Ascending aorta (tissue), 2 donors: ENCODE results near the gene KAZN. TPM values are rescaled to one million over a fixed set of nuclear protein-coding genes. Genes with fewer than 3 reads are reported as not detected.

Experiments used
- DNase-seq, 2 donors: peaks; one replicate each; pipeline ENCODE4 v3.0.0-alpha.2; 2019; ENCODE audit warnings: low spot score in 2 of 2
- H3K27ac ChIP-seq, 2 donors: fragments of 200-600 bp; sonication (generic); one replicate each; pipeline ENCODE4 v1.5.1; 2016 to 2017; ENCODE audit warnings: mild to moderate bottlenecking in 1 of 2
- H3K27me3 ChIP-seq: fragments of 200-600 bp; sonication (generic); one replicate; pipeline ENCODE4 v1.5.1; 2017
- H3K36me3 ChIP-seq, 2 donors: fragments of 200-600 bp; sonication (generic); one replicate each; pipeline ENCODE4 v1.5.1; 2016
- H3K4me1 ChIP-seq, 2 donors: fragments of 200-600 bp; sonication (generic); one replicate each; pipeline ENCODE4 v1.5.1; 2016 to 2017; ENCODE audit warnings: mild to moderate bottlenecking in 1 of 2
- H3K4me3 ChIP-seq, 2 donors: fragments of 200-600 bp; sonication (generic); one replicate each; pipeline ENCODE4 v1.5.1; 2016 to 2017; ENCODE audit warnings: mild to moderate bottlenecking in 1 of 2
- H3K9me3 ChIP-seq, 2 donors: fragments of 200-600 bp; sonication (generic); one replicate each; pipeline ENCODE4 v1.5.1; 2016
- intact Hi-C: fragments of 100-400 bp; cut with DNase I; formaldehyde crosslinking; loops from one replicate; pipeline ENCODE4 v1.15.1; 2023
- total RNA-seq: library from RNA; depleted of rRNA; stranded (reverse); fragments of >200 nt; gene quantifications from one replicate; pipeline ENCODE4 v1.1.0, GENCODE V29; 2016
- TF ChIP-seq, protein P1 (sequence below), 3 experiments: fragments of 200-600 bp in 2 of 3; fragments of 450-650 bp in 1 of 3; sonication (generic) in 2 of 3; IDR thresholded peaks; one replicate each; pipeline ENCODE4 v1.5.1; 2016 to 2019; ENCODE audit warnings: antibody characterized with exemption in 3 of 3, mild to moderate bottlenecking in 1 of 3, moderate library complexity in 1 of 3

Gene KAZN
- total RNA-seq, 1 donor from 2014 or later, result 58.5 TPM

DNA sequence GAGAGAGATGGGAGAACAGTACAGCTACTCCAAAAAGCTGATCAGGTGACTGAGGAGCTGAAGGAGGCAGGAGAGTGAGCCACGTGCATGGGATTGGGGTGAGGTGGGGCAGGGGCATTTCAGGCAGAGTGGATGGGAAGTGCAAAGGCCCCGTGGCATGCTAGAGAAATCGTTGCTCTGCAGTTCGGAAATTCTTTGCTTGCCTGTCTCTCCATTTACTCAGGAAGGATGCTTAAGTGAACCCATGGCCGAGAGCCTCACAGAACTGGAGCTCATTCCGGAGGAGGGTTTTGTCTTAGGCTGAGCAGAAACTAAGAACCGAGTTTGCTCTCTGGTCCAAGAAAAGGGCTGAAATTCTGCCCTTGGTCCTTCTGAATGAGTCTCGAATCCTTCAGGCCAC is 415.3 kb downstream of the KAZN start:
- TF ChIP-seq, protein P1, sequence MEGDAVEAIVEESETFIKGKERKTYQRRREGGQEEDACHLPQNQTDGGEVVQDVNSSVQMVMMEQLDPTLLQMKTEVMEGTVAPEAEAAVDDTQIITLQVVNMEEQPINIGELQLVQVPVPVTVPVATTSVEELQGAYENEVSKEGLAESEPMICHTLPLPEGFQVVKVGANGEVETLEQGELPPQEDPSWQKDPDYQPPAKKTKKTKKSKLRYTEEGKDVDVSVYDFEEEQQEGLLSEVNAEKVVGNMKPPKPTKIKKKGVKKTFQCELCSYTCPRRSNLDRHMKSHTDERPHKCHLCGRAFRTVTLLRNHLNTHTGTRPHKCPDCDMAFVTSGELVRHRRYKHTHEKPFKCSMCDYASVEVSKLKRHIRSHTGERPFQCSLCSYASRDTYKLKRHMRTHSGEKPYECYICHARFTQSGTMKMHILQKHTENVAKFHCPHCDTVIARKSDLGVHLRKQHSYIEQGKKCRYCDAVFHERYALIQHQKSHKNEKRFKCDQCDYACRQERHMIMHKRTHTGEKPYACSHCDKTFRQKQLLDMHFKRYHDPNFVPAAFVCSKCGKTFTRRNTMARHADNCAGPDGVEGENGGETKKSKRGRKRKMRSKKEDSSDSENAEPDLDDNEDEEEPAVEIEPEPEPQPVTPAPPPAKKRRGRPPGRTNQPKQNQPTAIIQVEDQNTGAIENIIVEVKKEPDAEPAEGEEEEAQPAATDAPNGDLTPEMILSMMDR (IDR thresholded peaks at IDR 0.05), result no peak
- Histone ChIP-seq H3K9me3 (no peaks in the 10 kb centered on the region), H3K4me3 (no peak overlapping the region), H3K36me3 (no peaks in the 10 kb centered on the region), H3K27ac (no peak overlapping the region), H3K27me3 (no peaks in the 10 kb centered on the region), H3K4me1 (no peaks in the 10 kb centered on the region)
- intact Hi-C loops, result no loop called here
- no peak for DNase-seq

DNA sequence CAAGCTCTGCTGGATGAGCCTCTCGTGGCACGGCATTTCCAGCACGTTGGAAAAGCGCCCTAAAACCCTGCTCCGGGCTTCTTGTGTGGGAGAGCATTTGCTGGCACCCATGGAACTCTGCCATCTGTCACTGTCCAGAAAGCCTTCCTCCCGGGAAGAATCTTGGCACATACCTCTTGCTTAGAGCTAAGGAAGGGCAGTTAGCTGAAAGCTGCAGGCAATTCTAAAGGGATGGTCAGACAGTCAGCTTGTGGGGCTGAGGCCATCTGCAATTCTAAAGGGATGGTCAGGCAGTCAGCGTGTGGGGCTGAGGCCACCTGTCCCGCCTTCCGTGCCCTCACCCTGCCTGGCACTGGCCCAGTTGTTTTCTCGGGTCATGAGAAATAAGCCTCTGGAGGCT is 416.0 kb downstream of the KAZN start:
- Histone ChIP-seq H3K36me3 (no peaks in the 10 kb centered on the region), H3K27ac (no peak overlapping the region), H3K27me3 (no peaks in the 10 kb centered on the region), H3K4me1 (no peaks in the 10 kb centered on the region), H3K9me3 (no peaks in the 10 kb centered on the region), H3K4me3 (no peak overlapping the region)
- TF ChIP-seq, protein P1 (IDR thresholded peaks at IDR 0.05), result no peak
- DNase-seq, result no peak
- intact Hi-C loops, result no loop called here

DNA sequence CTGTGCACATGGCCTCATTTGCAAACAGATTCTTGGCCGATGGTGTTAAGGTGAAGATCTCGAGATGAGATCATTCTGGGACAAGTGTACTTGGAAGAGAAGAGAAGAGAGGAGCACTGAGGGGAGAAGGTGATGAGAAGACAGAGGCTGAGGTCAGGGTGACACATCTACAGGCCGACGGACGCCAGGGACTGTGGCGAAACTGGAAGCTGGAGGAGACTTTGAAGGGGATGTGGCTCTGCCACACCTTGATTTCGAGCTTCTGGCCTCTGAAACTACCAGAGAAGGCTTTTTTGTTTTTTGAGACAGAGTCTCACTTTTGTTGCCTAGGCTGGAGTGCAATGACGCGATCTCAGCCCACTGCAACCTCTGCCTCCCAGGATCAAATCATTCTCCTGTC is 417.5 kb downstream of the KAZN start:
- Histone ChIP-seq H3K27ac (no peak overlapping the region), H3K9me3 (no peaks in the 10 kb centered on the region), H3K4me1 (peaks cover 0 to 2% of the 10 kb centered on the region in 2 donors), H3K36me3 (no peaks in the 10 kb centered on the region), H3K4me3 (no peak overlapping the region), H3K27me3 (no peaks in the 10 kb centered on the region)
- DNase-seq, result no peak
- TF ChIP-seq, protein P1 (IDR thresholded peaks at IDR 0.05), result no peak
- intact Hi-C loops, result no loop called here

DNA sequence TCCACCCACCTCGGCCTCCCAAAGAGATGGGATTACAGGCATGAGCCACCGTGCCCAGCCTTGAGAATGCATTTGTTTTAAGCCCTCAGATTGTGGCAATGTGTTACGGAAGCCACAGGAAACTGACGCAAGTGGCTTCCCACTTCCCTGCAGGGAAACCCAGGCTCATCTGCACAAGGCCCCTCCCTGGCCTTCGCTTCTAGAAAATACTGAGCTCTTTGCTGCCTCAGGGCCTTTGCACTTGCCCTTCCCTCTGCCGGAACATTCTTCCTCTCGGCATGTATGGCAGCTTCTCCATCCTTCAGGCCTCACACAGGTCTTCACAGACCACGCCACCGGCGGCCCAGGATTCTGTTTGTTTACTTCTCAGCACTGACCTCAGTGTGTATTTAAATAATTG is 418.0 kb downstream of the KAZN start:
- H3K4me3 ChIP-seq, result no peak overlapping the region
- intact Hi-C loops, result no loop called here
- H3K4me1 ChIP-seq, result peaks cover 0 to 7% of the 10 kb centered on the region in 2 donors
- H3K9me3 ChIP-seq, result no peaks in the 10 kb centered on the region
- no peak overlapping the region for H3K27ac ChIP-seq
- TF ChIP-seq, protein P1 (IDR thresholded peaks at IDR 0.05), result no peak
- H3K36me3 ChIP-seq, result no peaks in the 10 kb centered on the region
- no peaks in the 10 kb centered on the region for H3K27me3 ChIP-seq
- no peak for DNase-seq

DNA sequence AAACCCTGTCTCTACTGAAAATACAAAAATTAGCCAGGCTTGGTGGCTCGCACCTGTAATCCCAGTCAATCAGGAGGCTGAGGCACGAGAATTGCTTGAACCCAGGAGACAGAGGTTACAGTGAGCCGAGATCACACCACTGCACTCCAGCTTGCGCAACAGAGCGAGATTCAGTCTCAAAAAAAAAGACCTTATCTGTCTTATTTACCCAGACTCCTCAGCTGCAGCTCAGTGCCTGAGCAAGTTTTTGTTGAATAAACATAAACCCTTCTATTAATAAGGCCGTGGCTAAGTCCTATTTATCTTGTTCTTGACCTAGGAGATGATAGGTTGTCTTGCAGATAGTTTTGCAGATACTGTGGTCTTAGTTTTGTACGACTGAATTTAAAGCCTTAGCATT is 418.6 kb downstream of the KAZN start:
- H3K4me1 ChIP-seq, result peaks cover 0 to 7% of the 10 kb centered on the region in 2 donors
- no peaks in the 10 kb centered on the region for H3K27me3 ChIP-seq
- H3K4me3 ChIP-seq, result no peak overlapping the region
- TF ChIP-seq, protein P1 (IDR thresholded peaks at IDR 0.05), result no peak
- no peak overlapping the region for H3K27ac ChIP-seq
- no peaks in the 10 kb centered on the region for H3K36me3 ChIP-seq
- DNase-seq, result no peak
- intact Hi-C loops, result no loop called here
- H3K9me3 ChIP-seq, result no peaks in the 10 kb centered on the region

DNA sequence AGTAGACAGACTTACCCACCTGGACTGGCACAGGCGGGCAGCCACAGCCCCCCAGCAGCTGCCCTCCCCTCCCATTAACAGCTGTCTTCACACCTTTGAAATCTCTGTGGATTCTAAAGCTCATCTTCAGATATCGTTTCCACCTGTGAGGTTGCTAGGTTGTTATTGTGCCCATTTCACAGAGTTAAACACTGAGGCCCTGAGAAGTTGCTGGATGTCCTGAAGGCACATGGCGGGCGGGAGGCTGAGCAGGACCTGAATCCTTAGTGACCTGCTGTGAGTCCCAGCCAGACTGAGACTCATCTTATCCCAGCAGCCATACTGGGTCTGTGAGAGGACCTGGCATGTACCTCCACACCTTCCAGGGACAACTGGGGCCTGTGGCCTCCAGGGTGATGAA is 420.3 kb downstream of the KAZN start:
- TF ChIP-seq, protein P1 (IDR thresholded peaks at IDR 0.05), result no peak

More for the DNA sequence above, 420.3 kb downstream of the KAZN start:
- peaks cover 0 to 7% of the 10 kb centered on the region in 2 donors for H3K4me1 ChIP-seq
- no peaks in the 10 kb centered on the region for H3K9me3 ChIP-seq
- DNase-seq, result no peak
- intact Hi-C loops, result no loop called here
- H3K27ac ChIP-seq, result no peak overlapping the region
- H3K36me3 ChIP-seq, result no peaks in the 10 kb centered on the region
- H3K27me3 ChIP-seq, result no peaks in the 10 kb centered on the region
- no peak overlapping the region for H3K4me3 ChIP-seq
